OCI-LY3 (cell line): Measurements from ENCODE around the gene HBA2.
"Not testable (repeated sequence)": the region's sequence is repeated elsewhere in the genome, so short reads cannot be mapped to it uniquely, and the experiment has no call there.

Experiments
- H2AFZ ChIP-seq: fragments of 200-600, 300-600 bp; shearing (Covaris generic); 2 replicates; pipeline ENCODE4 v1.6.0; 2014; ENCODE audit warnings: antibody characterized with exemption, low read depth, low read length
- H3K27ac ChIP-seq: fragments of 200-600, 300-600 bp; sonication (generic); 2 replicates; pipeline ENCODE4 v1.5.1; 2014; ENCODE audit warnings: mild to moderate bottlenecking, low read length, moderate library complexity, mixed read lengths
- H3K27me3 ChIP-seq: fragments of 200-600, 300-600 bp; sonication (generic); 2 replicates; pipeline ENCODE4 v1.6.1; 2014; ENCODE audit warnings: low read depth, low read length, mixed read lengths
- H3K36me3 ChIP-seq: fragments of 200-600, 300-600 bp; sonication (generic); replicated peaks from 2 replicates; pipeline ENCODE3; 2014; ENCODE audit warnings: low read depth, low read length, mixed read lengths
- H3K4me1 ChIP-seq: fragments of 300-600, 200-600 bp; sonication (generic); 2 replicates; pipeline ENCODE4 v1.6.1; 2014; ENCODE audit warnings: low read length, mixed read lengths
- H3K4me2 ChIP-seq: fragments of 200-600, 300-600 bp; sonication (generic); 2 replicates; pipeline ENCODE4 v1.6.1; 2014; ENCODE audit warnings: low read length, mixed read lengths
- H3K4me3 ChIP-seq: fragments of 300-600, 200-600 bp; sonication (generic); 2 replicates; pipeline ENCODE4 v1.5.1; 2014; ENCODE audit warnings: antibody characterized with exemption, mild to moderate bottlenecking, low read length, moderate library complexity
- H3K79me2 ChIP-seq: fragments of 300-600, 200-600 bp; shearing (Covaris generic); 2 replicates; pipeline ENCODE4 v1.6.1; 2014; ENCODE audit warnings: mild to moderate bottlenecking, low read length, mixed read lengths
- H3K9ac ChIP-seq: fragments of 300-600, 200-600 bp; shearing (Covaris generic); 2 replicates; pipeline ENCODE4 v1.6.0; 2014; ENCODE audit warnings: mild to moderate bottlenecking, low read length, moderate library complexity
- H3K9me3 ChIP-seq: fragments of 200-600, 300-600 bp; shearing (Covaris generic); 2 replicates; pipeline ENCODE4 v1.6.1; 2014; ENCODE audit warnings: low read length, mixed read lengths; ENCODE audit not compliant: insufficient read depth
- H4K20me1 ChIP-seq: fragments of 200-600, 300-600 bp; sonication (generic); 2 replicates; pipeline ENCODE4 v1.6.1; 2016; ENCODE audit warnings: low read length, mixed read lengths; ENCODE audit not compliant: insufficient read depth
- CTCF ChIP-seq: fragments of 200-600, 300-600 bp; sonication (generic); IDR thresholded peaks from 2 replicates; pipeline ENCODE4 v1.5.1; 2014; ENCODE audit warnings: antibody characterized with exemption, low read length, low read depth
- EZH2phosphoT487 ChIP-seq: fragments of 200-600 bp; shearing (Covaris generic); IDR thresholded peaks from 2 replicates; pipeline ENCODE4 v1.6.1; 2018; ENCODE audit warnings: antibody characterized with exemption, mixed run types, low read depth

Gene HBA2

GRCh38 chr16:154217-155030, 18.3 kb upstream of the HBA2 start:
- TF ChIP-seq CTCF (no peak), EZH2phosphoT487 (no peak)
- H3K4me3 ChIP-seq: no peak overlapping the region
- no peaks in the 10 kb centered on the region for H3K9me3 ChIP-seq
- H3K4me1 ChIP-seq: peaks cover 5% of the 10 kb centered on the region
- no peak overlapping the region for H3K27ac ChIP-seq
- H3K4me2 ChIP-seq: no peak overlapping the region
- H3K27me3 ChIP-seq: no peaks in the 10 kb centered on the region
- no peak overlapping the region for H3K9ac ChIP-seq
- no peaks in the 10 kb centered on the region for H3K36me3 ChIP-seq
- no peak overlapping the region for H2AFZ ChIP-seq
- no peaks in the 10 kb centered on the region for H4K20me1 ChIP-seq
- no peaks in the 10 kb centered on the region for H3K79me2 ChIP-seq

- no peak overlapping the region for H3K4me2 ChIP-seq
- no peaks in the 10 kb centered on the region for H3K79me2 ChIP-seq
- H4K20me1 ChIP-seq: no peaks in the 10 kb centered on the region
- no peak overlapping the region for H2AFZ ChIP-seq
- no peak overlapping the region for H3K4me3 ChIP-seq
- no peaks in the 10 kb centered on the region for H3K9me3 ChIP-seq
- peaks cover 5% of the 10 kb centered on the region for H3K4me1 ChIP-seq
- H3K9ac ChIP-seq: no peak overlapping the region
- no peaks in the 10 kb centered on the region for H3K27me3 ChIP-seq
- no peaks in the 10 kb centered on the region for H3K36me3 ChIP-seq
- no peak for TF ChIP-seq CTCF
- H3K27ac ChIP-seq: no peak overlapping the region
Observed at GRCh38 chr16:155031-155398, 17.7 kb upstream of the HBA2 start.

- Histone ChIP-seq H4K20me1 (no peaks in the 10 kb centered on the region), H3K9ac (no peak overlapping the region), H2AFZ (no peak overlapping the region), H3K27ac (no peak overlapping the region), H3K79me2 (no peaks in the 10 kb centered on the region), H3K4me1 (no peaks in the 10 kb centered on the region), H3K9me3 (no peaks in the 10 kb centered on the region), H3K36me3 (no peaks in the 10 kb centered on the region), H3K27me3 (no peaks in the 10 kb centered on the region), H3K4me2 (no peak overlapping the region), H3K4me3 (no peak overlapping the region)
- no peak for TF ChIP-seq EZH2phosphoT487
- TF ChIP-seq CTCF: no peak
Observed at GRCh38 chr16:159136-159849, 13.4 kb upstream of the HBA2 start.

- not testable (repeated sequence) for H3K79me2 ChIP-seq, H3K4me2 ChIP-seq, H3K4me3 ChIP-seq, H4K20me1 ChIP-seq, H3K27ac ChIP-seq, H3K4me1 ChIP-seq, H3K27me3 ChIP-seq, H2AFZ ChIP-seq, H3K36me3 ChIP-seq, H3K9ac ChIP-seq, H3K9me3 ChIP-seq
Observed at GRCh38 chr16:160242-160641, 12.4 kb upstream of the HBA2 start.
